Heart right ventricle (tissue), 16 donors: Measurements from ENCODE around the gene FUNDC2. TPM values are rescaled to one million over a fixed set of nuclear protein-coding genes. Genes with fewer than 3 reads are reported as not detected.

Experiments
- ATAC-seq, 8 donors: fragments of 200-7000 bp; cut with Tn5 transposase; one replicate each; pipeline ENCODE4 v1.9.1; 2020; ENCODE audit warnings: mild to moderate bottlenecking in 8 of 8, moderate library complexity in 8 of 8, moderate number of reproducible peaks in 1 of 8
- DNase-seq, 2 donors: peaks; one replicate each; pipeline ENCODE4 v3.0.0-alpha.2; 2020
- H3K27ac ChIP-seq, 10 donors: fragments of 200-600 bp; sonication (generic) in 2 of 10; one replicate each; pipeline versions ENCODE4 v1.5.0 to v1.8.0; 2020 to 2022; ENCODE audit warnings: mild to moderate bottlenecking in 3 of 10
- H3K27me3 ChIP-seq, 7 donors: fragments of 200-600 bp; one replicate each; pipeline ENCODE4 v1.8.0; 2021 to 2022; ENCODE audit warnings: mild to moderate bottlenecking in 2 of 7
- H3K36me3 ChIP-seq, 9 donors: fragments of 200-600 bp; sonication (generic) in 1 of 9; one replicate each; pipeline versions ENCODE4 v1.5.0 to v1.8.0; 2020 to 2022; ENCODE audit warnings: mild to moderate bottlenecking in 2 of 9
- H3K4me1 ChIP-seq, 9 donors: fragments of 200-600 bp; sonication (generic) in 1 of 9; one replicate each; pipeline versions ENCODE4 v1.5.0 to v1.8.0; 2020 to 2022; ENCODE audit warnings: mild to moderate bottlenecking in 4 of 9
- H3K4me3 ChIP-seq, 10 donors: fragments of 200-600 bp; sonication (generic) in 2 of 10; one replicate each; pipeline versions ENCODE4 v1.5.0 to v1.8.0; 2020 to 2022; ENCODE audit warnings: mild to moderate bottlenecking in 7 of 10, moderate library complexity in 2 of 10
- H3K9me3 ChIP-seq, 11 donors: fragments of 200-600 bp in 10 of 11; sonication (generic) in 2 of 11; one replicate each; pipeline versions ENCODE4 v1.5.0 to v1.8.0; 2013 to 2022; ENCODE audit warnings: mild to moderate bottlenecking in 2 of 11, control low read depth in 1 of 11, moderate library complexity in 1 of 11
- CTCF ChIP-seq, 9 donors: fragments of 200-600 bp; sonication (generic) in 2 of 9; IDR thresholded peaks; one replicate each; pipeline versions ENCODE4 v1.5.0 to v1.8.0; 2021 to 2022; ENCODE audit warnings: antibody characterized with exemption in 9 of 9, mild to moderate bottlenecking in 5 of 9, moderate library complexity in 1 of 9
- WGBS, 2 donors: extraction: QIAGEN DNeasy Blood & Tissue Kit; methylation state at CpG; one replicate each; pipeline ENCODE4 v1.1.7; 2013; ENCODE audit warnings: inconsistent platforms in 1 of 2; 5-methylcytosine and 5-hydroxymethylcytosine counted together
- intact Hi-C, 10 donors: fragments of 100-400 bp; cut with DNase I; formaldehyde crosslinking; loops; one replicate each; pipeline versions ENCODE4 v1.11.1 to v1.14.2; 2022
- polyA plus RNA-seq, 2 donors: library from polyadenylated mRNA; stranded (reverse); fragments of 200-250 nt; gene quantifications; one replicate each; pipeline ENCODE4 v1.2.3, GENCODE V29; 2013
- total RNA-seq, 10 donors: library from RNA; stranded (reverse); fragmentation: NEBNext Ultra II Directional in 3 of 10; extraction: Animal tissue kit (Norgen Biotek cat#: 25700) in 3 of 10; gene quantifications; one replicate each; pipeline versions ENCODE4 v1.2.1 to v1.2.4, GENCODE V29; 2021 to 2023
- donor health status: Arrhythmogenic right ventricular cardiomyopathy.
- donor health status: ischemic (EF 13 %, LVEDD 7.1; RV severe dilation, severe dysfunction).
- donor health status: healthy with polysubstance abuse.
- donor health status: DM: no; HTN: yes; CAD: no.
- donor health status: DM: no; HTN: no; CAD: no.
- donor health status: ischemic (EF 25% LVEDD 6.9; RV normal size, moderate dysfunction).
- donor health status: ischemic (EF 25% LVEDD 5.7; RV mildly dilated, moderate dysfunction).
- donor health status: healthy.
- donor health status: DM: yes; HTN: yes; CAD: no.
- donor health status: Ischemic cardiomyopathy.
- donor health status: ischemic (EF 35%, LVEDD 5.7; RV mildly dilated, moderate dysfunction).
- donor health status: nonischemic (EF 11% LVEDD 7.7; RV severe dilation, severe dysfunction).
- donor health status: DM: yes; HTN: yes; CAD: no.
- donor health status: PGD.
- donor health status: ischemic (EF 29% LVEDD 5.4; RV normal size, mild dysfunction).
- donor health status: nonischemic (EF 23%, LVEDD 6.1; RV moderate dilation, normal function).

Gene FUNDC2
- total and polyA plus RNA-seq, 12 donors = 234 to 530 (median 312) TPM

DNA sequence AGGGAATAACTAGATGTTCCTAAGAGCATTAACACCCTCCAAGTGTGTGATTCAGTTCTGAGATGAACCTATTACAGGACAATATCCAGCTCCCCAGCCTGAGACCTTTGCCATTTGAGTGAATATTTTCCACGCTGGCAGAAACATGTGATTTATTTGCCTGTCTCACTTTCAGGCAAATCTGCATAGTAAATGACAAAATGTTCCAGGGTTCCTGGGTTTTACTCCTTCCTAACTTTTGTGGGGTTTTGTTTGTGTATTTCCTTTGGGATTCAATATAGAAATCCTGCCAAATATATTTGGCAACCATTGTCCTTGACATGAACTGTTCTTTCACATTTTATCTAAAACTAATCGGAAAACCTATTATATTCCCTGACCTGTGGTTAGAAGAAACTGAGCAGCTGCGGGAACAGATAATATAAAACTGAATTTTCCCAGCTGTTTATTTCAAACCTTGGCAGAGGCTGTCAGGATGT is 16.6 kb upstream of the FUNDC2 start:
- 43 to 73% methylated on average over 3 of the region's 3 CpGs for WGBS, 2 donors
- Histone ChIP-seq H3K9me3 (no peaks in the 10 kb centered on the region), H3K36me3 (no peaks in the 10 kb centered on the region), H3K4me3 (no peak overlapping the region), H3K4me1 (peaks cover 0 to 38% (median 19%) of the 10 kb centered on the region in 9 donors), H3K27me3 (no peaks in the 10 kb centered on the region), H3K27ac (peak overlapping the region; percentile 54 to 80 (median 69))
- TF ChIP-seq CTCF (IDR thresholded peaks at IDR 0.05) = no peak
- ATAC-seq (peak; percentile 50 to 74 (median 66)), DNase-seq (peak in 1 of 2 donors; percentile 11)
- intact Hi-C loops = no loop called here

- DNase-seq (no peak), ATAC-seq (no peak)
- 69 to 81% methylated on average over 3 of the region's 3 CpGs for WGBS, 2 donors
- Histone ChIP-seq H3K27me3 (no peaks in the 10 kb centered on the region), H3K4me1 (peaks cover 0 to 15% (median 0%) of the 10 kb centered on the region in 9 donors), H3K9me3 (no peaks in the 10 kb centered on the region), H3K4me3 (peak overlapping the region in 9 of 10 donors; percentile 20 to 54 (median 46)), H3K27ac (peak overlapping the region in 7 of 10 donors; percentile 22 to 79 (median 58)), H3K36me3 (no peaks in the 10 kb centered on the region)
- intact Hi-C loops = no loop called here
- no peak for TF ChIP-seq CTCF (IDR thresholded peaks at IDR 0.05)
These were observed 6.1 kb upstream of the FUNDC2 start for GRCh38 chrX:155020591-155020990.

DNA sequence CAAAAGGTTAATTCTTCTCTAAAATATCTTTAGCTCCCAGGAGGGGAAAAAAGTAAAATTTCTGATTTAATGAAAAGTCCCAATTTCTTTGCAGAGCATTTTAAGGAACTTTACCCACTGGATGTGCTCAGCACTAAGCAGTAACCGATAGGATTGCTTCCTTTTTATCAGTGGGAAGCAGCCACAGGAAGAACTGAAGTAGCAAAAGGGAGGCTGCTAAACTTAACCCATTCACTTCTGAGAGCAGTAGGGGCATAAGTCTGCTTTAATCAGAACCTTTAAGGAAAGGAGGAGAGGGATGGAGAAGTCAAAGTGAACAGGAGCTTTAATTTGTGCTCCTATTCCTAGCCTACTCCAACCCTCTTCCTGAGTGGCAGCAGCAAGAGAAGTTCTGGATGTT is 4.1 kb upstream of the FUNDC2 start, which contains the start of gene F8:
F8 (minus strand) TSS at position 139 of the 400 bp plus-strand sequence. CDS start 171 bp downstream, outside the sequence.
- no peak for DNase-seq
- no peak for ATAC-seq
- Histone ChIP-seq H3K27me3 (no peaks in the 10 kb centered on the region), H3K4me1 (peaks cover 0 to 5% (median 0%) of the 10 kb centered on the region in 9 donors), H3K9me3 (peaks cover 0 to 5% (median 0%) of the 10 kb centered on the region in 11 donors), H3K27ac (peak within 1 kb of the TSS in 7 of 10 donors; percentile 5 to 79 (median 58)), H3K36me3 (no peaks in the 10 kb centered on the region), H3K4me3 (peak within 1 kb of the TSS; percentile 3 to 54 (median 40))
- intact Hi-C loops = no loop called here
- 0 to 10% methylated on average over 1 of the region's 1 CpG for WGBS, 2 donors
- TF ChIP-seq CTCF (IDR thresholded peaks at IDR 0.05) = no peak

DNA sequence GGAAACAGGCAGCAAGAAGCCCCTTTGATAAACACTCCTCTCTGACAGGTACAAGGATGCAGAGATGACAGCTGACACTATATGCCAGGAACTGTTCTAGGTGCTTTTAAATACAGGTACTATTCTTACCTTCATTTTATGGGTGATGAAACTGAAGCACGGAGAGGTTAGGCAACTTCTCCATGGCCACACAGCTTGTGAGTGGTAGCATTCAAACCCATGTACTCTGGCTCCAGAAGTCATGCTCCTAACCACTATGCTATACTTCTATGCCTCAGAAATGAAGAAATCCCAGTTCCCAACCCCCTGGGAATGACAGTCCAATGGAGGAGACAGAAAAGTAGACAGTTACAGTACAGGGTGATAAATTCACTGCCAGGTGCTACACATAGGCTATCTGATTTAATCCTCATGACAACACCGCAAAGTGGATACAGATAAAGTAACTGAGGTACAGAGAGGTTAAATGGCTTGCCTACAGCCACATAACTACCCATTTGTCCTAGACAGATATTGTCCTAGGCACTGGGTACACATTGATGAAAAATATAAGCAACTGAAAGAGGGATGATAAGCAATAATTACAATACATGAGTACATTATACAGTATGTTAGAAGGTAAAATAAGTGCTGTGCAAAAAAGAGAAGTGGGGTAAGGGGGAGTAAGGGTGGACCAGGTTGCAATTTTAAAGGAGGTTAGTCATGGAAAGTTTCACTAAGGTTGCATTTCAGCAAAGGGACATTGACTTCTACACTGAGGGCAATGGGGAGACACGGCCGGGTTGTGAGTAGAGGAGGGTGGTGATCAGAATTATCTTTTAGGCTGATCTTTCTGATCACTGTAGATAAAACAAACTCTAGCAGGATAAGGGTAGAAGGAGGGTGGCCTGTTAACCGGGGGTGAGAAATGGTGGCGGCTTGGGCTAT is 2.5 kb upstream of the FUNDC2 start:
- 95% methylated on average over 6 of the region's 6 CpGs for WGBS, 2 donors

More for the DNA sequence above, 2.5 kb upstream of the FUNDC2 start:
- Histone ChIP-seq H3K36me3 (no peaks in the 10 kb centered on the region), H3K4me3 (no peak overlapping the region), H3K4me1 (peaks cover 0 to 19% (median 4%) of the 10 kb centered on the region in 9 donors), H3K27me3 (no peaks in the 10 kb centered on the region), H3K27ac (no peak overlapping the region), H3K9me3 (peaks cover 0 to 5% (median 0%) of the 10 kb centered on the region in 11 donors)
- no peak for ATAC-seq
- intact Hi-C loops = no loop called here
- no peak for DNase-seq
- TF ChIP-seq CTCF (IDR thresholded peaks at IDR 0.05) = no peak
